ENCODE measurements around the gene PTPRK. TPM values are rescaled to one million over a fixed set of nuclear protein-coding genes. Genes with fewer than 3 reads are reported as not detected.

PTPRK gene
- total and polyA plus RNA-seq, 2 experiments from 2014 or later, result 26.9 to 56.4 TPM

GRCh38 chr6:128278836-128279235, 241.6 kb downstream of the PTPRK start:
- no peaks in the 10 kb centered on the region for H3K79me2 ChIP-seq (replicated peaks; ENCODE audit: insufficient read depth)
- no peak for DNase-seq (ENCODE audit: low spot score)
- H3K4me1 Mint-ChIP-seq, result peaks cover 32% of the 10 kb centered on the region
- H3K4me3 ChIP-seq, result no peak overlapping the region
- H3K27ac ChIP-seq (ENCODE audit: low read depth), result no peak overlapping the region
- no peak for TF ChIP-seq CREB1 (CRISPR knock-in tag; IDR thresholded peaks at IDR 0.05; ENCODE audit: low read depth)
- no peaks in the 10 kb centered on the region for H3K9me3 Mint-ChIP-seq
- H3K4me2 ChIP-seq, result no peak overlapping the region
- H3F3A ChIP-seq (replicated peaks; ENCODE audit: low read depth), result no peaks in the 10 kb centered on the region
- H3K27ac Mint-ChIP-seq, result no peak overlapping the region
- H3K27me3 Mint-ChIP-seq (ENCODE audit: insufficient read depth, low read depth, poor library complexity), result peaks cover 1% of the 10 kb centered on the region
- H2AFZ ChIP-seq, result no peak overlapping the region
- peaks cover 3% of the 10 kb centered on the region for H4K20me1 ChIP-seq (replicated peaks; ENCODE audit: insufficient read depth)
- H3K27me3 ChIP-seq (ENCODE audit: insufficient read depth), result no peaks in the 10 kb centered on the region
- no peak for ATAC-seq
- peaks cover 39% of the 10 kb centered on the region for H3K4me1 ChIP-seq (ENCODE audit: insufficient read depth)
- H3K36me3 Mint-ChIP-seq (ENCODE audit: low read depth), result no peaks in the 10 kb centered on the region
- no peaks in the 10 kb centered on the region for H3K36me3 ChIP-seq (ENCODE audit: insufficient read depth)
- no peak overlapping the region for H3K4me3 Mint-ChIP-seq
- H3K9me2 ChIP-seq (ENCODE audit: insufficient read depth), result no peaks in the 10 kb centered on the region

- Histone ChIP-seq H3K27me3 (ENCODE audit: insufficient read depth) (no peaks in the 10 kb centered on the region), H4K20me1 (replicated peaks; ENCODE audit: insufficient read depth) (peaks cover 3% of the 10 kb centered on the region; the same call in 1 of the 2 replicates), H3K36me3 (ENCODE audit: insufficient read depth) (no peaks in the 10 kb centered on the region), H3K4me3 (no peak overlapping the region), H3K4me2 (no peak overlapping the region), H3F3A (replicated peaks; ENCODE audit: low read depth) (no peaks in the 10 kb centered on the region), H3K79me2 (replicated peaks; ENCODE audit: insufficient read depth) (0 out of 2 replicates have a peak, but pooled peaks cover 4% of the 10 kb centered on the region), H2AFZ (no peak overlapping the region), H3K9me2 (ENCODE audit: insufficient read depth) (no peaks in the 10 kb centered on the region), H3K4me1 (ENCODE audit: insufficient read depth) (peaks cover 25% of the 10 kb centered on the region), H3K27ac (ENCODE audit: low read depth) (no peak overlapping the region)
- no peak for ATAC-seq
- Mint-ChIP-seq H3K9me3 (no peaks in the 10 kb centered on the region), H3K4me3 (no peak overlapping the region), H3K27ac (no peak overlapping the region), H3K36me3 (ENCODE audit: low read depth) (no peaks in the 10 kb centered on the region), H3K4me1 (peaks cover 22% of the 10 kb centered on the region), H3K27me3 (ENCODE audit: insufficient read depth, low read depth, poor library complexity) (no peaks in the 10 kb centered on the region)
- no peak for DNase-seq (ENCODE audit: low spot score)
- TF ChIP-seq ZNF114 (CRISPR knock-in tag; IDR thresholded peaks at IDR 0.05) (no peak), POLR2AphosphoS5 (IDR thresholded peaks at IDR 0.05; ENCODE audit: low read depth) (no peak), EZH2phosphoT487 (IDR thresholded peaks at IDR 0.05; ENCODE audit: unreplicated experiment) (no peak), ZNF331 (CRISPR knock-in tag; IDR thresholded peaks at IDR 0.05; ENCODE audit: low read depth) (no peak), ZNF462 (CRISPR knock-in tag; IDR thresholded peaks at IDR 0.05) (no peak), JUNB (IDR thresholded peaks at IDR 0.05; ENCODE audit: unreplicated experiment) (no peak), EZH2 (IDR thresholded peaks at IDR 0.05; ENCODE audit: low read depth, unreplicated experiment) (no peak), REST (IDR thresholded peaks at IDR 0.05; ENCODE audit: unreplicated experiment) (no peak), ETS1 (IDR thresholded peaks at IDR 0.05) (no peak), CREB1 (CRISPR knock-in tag; IDR thresholded peaks at IDR 0.05; ENCODE audit: low read depth) (no peak), NANOG (IDR thresholded peaks at IDR 0.05; ENCODE audit: borderline replicate concordance) (no peak)
Observed at GRCh38 chr6:128277379-128277778, 243.0 kb downstream of the PTPRK start.
